22Rv1 (cell line): ENCODE results near the gene ADRA2A.

Experiments used
- ZFX ChIP-seq: fragments of 450-650 bp; IDR thresholded peaks from 2 replicates; pipeline ENCODE4 v1.6.1; 2017; ENCODE audit warnings: antibody characterized with exemption, borderline replicate concordance
- TF ChIP-seq, protein P1 (sequence below): fragments of 450-650 bp; IDR thresholded peaks from 2 replicates; pipeline ENCODE4 v1.5.1; 2017; ENCODE audit warnings: mild to moderate bottlenecking

DNA sequence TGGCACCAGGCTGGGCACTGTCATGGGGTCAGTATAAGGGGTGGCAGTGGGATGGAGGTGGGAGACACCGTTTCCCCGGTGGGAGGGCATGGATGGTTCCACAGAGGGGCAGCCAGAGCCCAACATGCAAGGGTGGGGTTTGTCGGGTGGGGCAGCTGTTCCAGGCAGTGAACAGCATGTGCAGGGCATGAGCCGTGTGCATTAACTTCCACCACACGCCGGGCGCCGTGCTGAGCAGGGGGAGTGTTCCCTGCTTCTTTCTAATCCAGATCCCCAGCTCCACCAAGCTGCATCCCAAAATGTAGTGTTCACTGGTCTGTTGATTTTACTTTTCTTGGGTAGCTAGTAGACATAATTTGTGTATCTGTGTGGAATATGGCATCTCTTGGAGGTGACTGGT is 29.3 kb downstream of the ADRA2A start:
- TF ChIP-seq, protein P1, sequence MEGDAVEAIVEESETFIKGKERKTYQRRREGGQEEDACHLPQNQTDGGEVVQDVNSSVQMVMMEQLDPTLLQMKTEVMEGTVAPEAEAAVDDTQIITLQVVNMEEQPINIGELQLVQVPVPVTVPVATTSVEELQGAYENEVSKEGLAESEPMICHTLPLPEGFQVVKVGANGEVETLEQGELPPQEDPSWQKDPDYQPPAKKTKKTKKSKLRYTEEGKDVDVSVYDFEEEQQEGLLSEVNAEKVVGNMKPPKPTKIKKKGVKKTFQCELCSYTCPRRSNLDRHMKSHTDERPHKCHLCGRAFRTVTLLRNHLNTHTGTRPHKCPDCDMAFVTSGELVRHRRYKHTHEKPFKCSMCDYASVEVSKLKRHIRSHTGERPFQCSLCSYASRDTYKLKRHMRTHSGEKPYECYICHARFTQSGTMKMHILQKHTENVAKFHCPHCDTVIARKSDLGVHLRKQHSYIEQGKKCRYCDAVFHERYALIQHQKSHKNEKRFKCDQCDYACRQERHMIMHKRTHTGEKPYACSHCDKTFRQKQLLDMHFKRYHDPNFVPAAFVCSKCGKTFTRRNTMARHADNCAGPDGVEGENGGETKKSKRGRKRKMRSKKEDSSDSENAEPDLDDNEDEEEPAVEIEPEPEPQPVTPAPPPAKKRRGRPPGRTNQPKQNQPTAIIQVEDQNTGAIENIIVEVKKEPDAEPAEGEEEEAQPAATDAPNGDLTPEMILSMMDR, result no peak
- no peak for TF ChIP-seq ZFX
